Nucleus accumbens (tissue), 56 donors: Measurements from ENCODE around the gene GPR157.
"Not testable (repeated sequence)": the region's sequence is repeated elsewhere in the genome, so short reads cannot be mapped to it uniquely, and the experiment has no call there.

Source experiments
- DNase-seq, 56 donors: peaks; one replicate each; lab custom pipeline; 2025; lab: John Stamatoyannopoulos, UW

GPR157 gene

GRCh38 chr1:9120312-9120958 lies 8.5 kb downstream of the GPR157 start:
- DNase-seq, result no peak

GRCh38 chr1:9119745-9120144 lies 9.2 kb downstream of the GPR157 start:
- no peak for DNase-seq

- no peak for DNase-seq
Observed at GRCh38 chr1:9118186-9118585, 10.7 kb downstream of the GPR157 start.

GRCh38 chr1:9115351-9116205 lies 13.3 kb downstream of the GPR157 start:
- no peak for DNase-seq

- no peak for DNase-seq
Observed at GRCh38 chr1:9112961-9113880, 15.7 kb downstream of the GPR157 start.

GRCh38 chr1:9111957-9112356 lies 16.9 kb downstream of the GPR157 start:
- DNase-seq, result no peak

- DNase-seq, result no peak
Observed at GRCh38 chr1:9111357-9111691, 17.6 kb downstream of the GPR157 start.

- DNase-seq, result peak in 52 of 56 donors; percentile 26 to 91 (median 70)
Observed at GRCh38 chr1:9110669-9111356, 18.1 kb downstream of the GPR157 start.

- peak in 7 of 56 donors; percentile 5 to 21 (median 8) for DNase-seq
Observed at GRCh38 chr1:9108056-9108665, 20.7 kb downstream of the GPR157 start.

GRCh38 chr1:9107136-9107535 lies 21.8 kb downstream of the GPR157 start:
- DNase-seq, result no peak

- DNase-seq, result no peak
Observed at GRCh38 chr1:9106286-9106685, 22.6 kb downstream of the GPR157 start.

- DNase-seq, result no peak
Observed at GRCh38 chr1:9105336-9105867, 23.5 kb downstream of the GPR157 start.

- DNase-seq, result peak in 19 of 56 donors; percentile 1 to 47 (median 10)
Observed at GRCh38 chr1:9101510-9102146, 27.3 kb downstream of the GPR157 start.

GRCh38 chr1:9100471-9101043 lies 28.3 kb downstream of the GPR157 start:
- no peak for DNase-seq

GRCh38 chr1:9099555-9099954 lies 29.3 kb downstream of the GPR157 start:
- DNase-seq, result no peak

- no peak for DNase-seq
Observed at GRCh38 chr1:9097947-9098705, 30.8 kb downstream of the GPR157 start.

GRCh38 chr1:9095818-9096217 lies 33.1 kb downstream of the GPR157 start:
- DNase-seq, result no peak

- DNase-seq, result not testable (repeated sequence)
Observed at GRCh38 chr1:9093996-9094595, 34.8 kb downstream of the GPR157 start.
